Esophagus muscularis mucosa (tissue), 4 donors: ENCODE data around the gene FOXN3.

Source experiments
- CTCF ChIP-seq, 3 experiments: fragments of 200-600 bp in 2 of 3; fragments of 450-650 bp in 1 of 3; sonication (generic) in 2 of 3; IDR thresholded peaks; one replicate each; pipeline ENCODE4 v1.5.1; 2017 to 2019; ENCODE audit warnings: antibody characterized with exemption in 3 of 3, mild to moderate bottlenecking in 2 of 3, moderate library complexity in 1 of 3
- EP300 ChIP-seq: sonication (generic); formaldehyde crosslinking; IDR thresholded peaks from one replicate; pipeline ENCODE4 v1.6.1; 2017; ENCODE audit warnings: antibody characterized with exemption
- POLR2A ChIP-seq: fragments of 450-650 bp; IDR thresholded peaks from one replicate; pipeline ENCODE4 v1.6.1; 2017; ENCODE audit warnings: antibody characterized with exemption, moderate library complexity, mild to moderate bottlenecking, low read depth
- POLR2AphosphoS5 ChIP-seq, 2 donors: sonication (generic); formaldehyde crosslinking; IDR thresholded peaks; one replicate each; pipeline ENCODE4 v1.6.1; 2017; ENCODE audit warnings: antibody characterized with exemption in 2 of 2

GRCh38 chr14:89248411-89249064 is 168.5 kb downstream of the FOXN3 start:
- TF ChIP-seq CTCF (IDR thresholded peaks at IDR 0.05) (no peak), POLR2AphosphoS5 (IDR thresholded peaks at IDR 0.05) (no peak), POLR2A (no peak), EP300 (no peak)
